WERI-Rb-1 (cell line): ENCODE results near the gene MAP3K5.
A peak's percentile ranks its signal among the peaks of the same experiment; 100 is the strongest.

ENCODE experiments used
- DNase-seq: peaks from one replicate; pipeline ENCODE4 v3.0.0-alpha.2; 2020
- H3K27ac ChIP-seq: fragments of 250-450 bp; sonication (Bioruptor Pico); 2 replicates; pipeline ENCODE4 v1.5.1; 2020; ENCODE audit warnings: mild to moderate bottlenecking, moderate library complexity
- H3K27me3 ChIP-seq: fragments of 250-450 bp; sonication (Bioruptor Pico); 2 replicates; pipeline ENCODE4 v1.5.1; 2021; ENCODE audit warnings: mild to moderate bottlenecking, low read depth, moderate library complexity; ENCODE audit not compliant: insufficient read depth, severe bottlenecking
- H3K36me3 ChIP-seq: fragments of 250-450 bp; sonication (Bioruptor Pico); 2 replicates; pipeline ENCODE4 v1.5.1; 2020; ENCODE audit warnings: mild to moderate bottlenecking, moderate library complexity
- H3K4me3 ChIP-seq: 2 replicates; pipeline ENCODE4 v1.5.1; 2011; ENCODE audit warnings: low read depth, mild to moderate bottlenecking, control low read depth, low read length
- H3K9me3 ChIP-seq: fragments of 250-450 bp; sonication (Bioruptor Pico); 2 replicates; pipeline ENCODE4 v1.5.1; 2021; ENCODE audit warnings: mild to moderate bottlenecking, moderate library complexity; ENCODE audit not compliant: severe bottlenecking
- CTCF ChIP-seq: IDR thresholded peaks from 2 replicates; pipeline ENCODE4 v1.5.1; 2011; ENCODE audit warnings: low read depth, mild to moderate bottlenecking, control low read depth, inconsistent platforms, low read length

MAP3K5 gene

GRCh38 chr6:136811272-136811671 lies 19.0 kb upstream of the MAP3K5 start:
- DNase-seq = no peak
- no peak overlapping the region for H3K27ac ChIP-seq
- H3K9me3 ChIP-seq = no peaks in the 10 kb centered on the region
- H3K36me3 ChIP-seq = no peaks in the 10 kb centered on the region
- TF ChIP-seq CTCF = no peak
- H3K4me3 ChIP-seq = no peak overlapping the region
- H3K27me3 ChIP-seq = no peaks in the 10 kb centered on the region

GRCh38 chr6:136809091-136809860 lies 17.0 kb upstream of the MAP3K5 start:
- Histone ChIP-seq H3K36me3 (no peaks in the 10 kb centered on the region), H3K27ac (no peak overlapping the region), H3K27me3 (no peaks in the 10 kb centered on the region), H3K9me3 (no peaks in the 10 kb centered on the region), H3K4me3 (no peak overlapping the region)
- no peak for TF ChIP-seq CTCF
- DNase-seq = peak; percentile 73

GRCh38 chr6:136803608-136804007 lies 11.3 kb upstream of the MAP3K5 start:
- TF ChIP-seq CTCF = no peak
- no peak overlapping the region for H3K27ac ChIP-seq
- H3K36me3 ChIP-seq = no peaks in the 10 kb centered on the region
- H3K27me3 ChIP-seq = no peaks in the 10 kb centered on the region
- H3K4me3 ChIP-seq = no peak overlapping the region
- no peaks in the 10 kb centered on the region for H3K9me3 ChIP-seq
- no peak for DNase-seq

- no peak overlapping the region for H3K4me3 ChIP-seq
- no peaks in the 10 kb centered on the region for H3K9me3 ChIP-seq
- no peaks in the 10 kb centered on the region for H3K36me3 ChIP-seq
- no peak for DNase-seq
- no peak for TF ChIP-seq CTCF
- H3K27ac ChIP-seq = no peak overlapping the region
- no peaks in the 10 kb centered on the region for H3K27me3 ChIP-seq
Measured at GRCh38 chr6:136801581-136801980, 9.3 kb upstream of the MAP3K5 start.

GRCh38 chr6:136798044-136798443 lies 5.8 kb upstream of the MAP3K5 start:
- no peak for TF ChIP-seq CTCF
- Histone ChIP-seq H3K36me3 (no peaks in the 10 kb centered on the region), H3K27me3 (no peaks in the 10 kb centered on the region), H3K27ac (no peak overlapping the region), H3K4me3 (no peak overlapping the region), H3K9me3 (no peaks in the 10 kb centered on the region)
- no peak for DNase-seq

GRCh38 chr6:136795996-136796395 lies 3.7 kb upstream of the MAP3K5 start:
- Histone ChIP-seq H3K27me3 (no peaks in the 10 kb centered on the region), H3K36me3 (no peaks in the 10 kb centered on the region), H3K27ac (no peak overlapping the region), H3K4me3 (no peak overlapping the region), H3K9me3 (no peaks in the 10 kb centered on the region)
- no peak for TF ChIP-seq CTCF
- no peak for DNase-seq
